Mesendoderm (in vitro differentiated cells): ENCODE measurements around the gene SRGAP1.

ENCODE experiments used
- DNase-seq: peaks from one replicate; pipeline ENCODE4 v3.0.0; 2013
- H2AK5ac ChIP-seq: 2 replicates; pipeline ENCODE4 v1.6.1; 2013; ENCODE audit warnings: low read length, inconsistent platforms
- H2BK120ac ChIP-seq: 2 replicates; pipeline ENCODE4 v1.6.1; 2013; ENCODE audit warnings: low read depth, mild to moderate bottlenecking, low read length, moderate library complexity, mixed read lengths
- H2BK15ac ChIP-seq: replicated peaks from 2 replicates; pipeline ENCODE4 v1.6.1; 2013; ENCODE audit warnings: low read depth, mild to moderate bottlenecking, moderate library complexity
- H2BK5ac ChIP-seq: 2 replicates; pipeline ENCODE4 v1.6.1; 2013; ENCODE audit warnings: low read length, inconsistent platforms
- H3K18ac ChIP-seq: 2 replicates; pipeline ENCODE4 v1.6.1; 2013; ENCODE audit warnings: mild to moderate bottlenecking, low read length, mixed read lengths
- H3K23ac ChIP-seq: one replicate; pipeline ENCODE4 v1.6.1; 2013; ENCODE audit warnings: low read length
- H3K27ac ChIP-seq: 2 replicates; pipeline ENCODE4 v1.5.1; 2013; ENCODE audit warnings: low read depth, mild to moderate bottlenecking, inconsistent platforms, low read length, moderate library complexity
- H3K27me3 ChIP-seq: 2 replicates; pipeline ENCODE4 v1.6.1; 2013; ENCODE audit warnings: low read length, control low read depth, mild to moderate bottlenecking, inconsistent platforms; ENCODE audit not compliant: insufficient read depth, poor library complexity
- H3K36me3 ChIP-seq: 2 replicates; pipeline ENCODE4 v1.6.1; 2013; ENCODE audit warnings: low read length, inconsistent platforms; ENCODE audit not compliant: control insufficient read depth, insufficient read depth
- H3K4ac ChIP-seq: one replicate; pipeline ENCODE4 v1.6.1; 2013; ENCODE audit warnings: low read depth, mild to moderate bottlenecking, low read length, moderate library complexity
- H3K4me1 ChIP-seq: 2 replicates; pipeline ENCODE4 v1.6.1; 2013; ENCODE audit warnings: low read depth, low read length, inconsistent platforms; ENCODE audit not compliant: control insufficient read depth
- H3K4me2 ChIP-seq: 2 replicates; pipeline ENCODE4 v1.6.1; 2013; ENCODE audit warnings: low read length
- H3K4me3 ChIP-seq: 2 replicates; pipeline ENCODE4 v1.5.1; 2013; ENCODE audit warnings: mild to moderate bottlenecking, low read length
- H3K56ac ChIP-seq: one replicate; pipeline ENCODE4 v1.6.1; 2013; ENCODE audit warnings: low read length
- H3K79me1 ChIP-seq: 2 replicates; pipeline ENCODE4 v1.6.1; 2013; ENCODE audit warnings: low read length, inconsistent platforms
- H3K79me2 ChIP-seq: 2 replicates; pipeline ENCODE4 v1.6.1; 2013; ENCODE audit warnings: mild to moderate bottlenecking, low read length; ENCODE audit not compliant: control insufficient read depth, insufficient read depth
- H3K9ac ChIP-seq: 2 replicates; pipeline ENCODE4 v1.6.1; 2013; ENCODE audit warnings: low read length, inconsistent platforms
- H4K5ac ChIP-seq: one replicate; pipeline ENCODE4 v1.6.1; 2013; ENCODE audit warnings: low read length
- H4K8ac ChIP-seq: one replicate; pipeline ENCODE4 v1.6.1; 2013; ENCODE audit warnings: low read depth, mild to moderate bottlenecking, control low read depth, low read length, moderate library complexity
- WGBS: extraction: QIAGEN DNeasy Blood & Tissue Kit; methylation state at CpG from one replicate; pipeline ENCODE4 v1.1.7; 2013; ENCODE audit warnings: low lambda C conversion rate, missing lambda C conversion rate; ENCODE audit not compliant: insufficient coverage; ENCODE audit errors: extremely low coverage; 5-methylcytosine and 5-hydroxymethylcytosine counted together

Gene SRGAP1

GRCh38 chr12:64180951-64181350 lies 336.5 kb downstream of the SRGAP1 start:
- no peak overlapping the region for H3K27ac ChIP-seq
- H2BK15ac ChIP-seq: peak overlapping the region; percentile 57
- H3K79me2 ChIP-seq: no peaks in the 10 kb centered on the region
- no peak overlapping the region for H3K9ac ChIP-seq
- H3K23ac ChIP-seq: no peak overlapping the region
- WGBS: no CpG with 5 or more reads among the region's 5 CpGs
- no peak overlapping the region for H4K5ac ChIP-seq
- H3K36me3 ChIP-seq: no peaks in the 10 kb centered on the region
- H3K79me1 ChIP-seq: no peaks in the 10 kb centered on the region
- H3K56ac ChIP-seq: no peak overlapping the region
- H3K4me3 ChIP-seq: no peak overlapping the region
- no peaks in the 10 kb centered on the region for H3K27me3 ChIP-seq
- no peak overlapping the region for H3K4me2 ChIP-seq
- no peak overlapping the region for H4K8ac ChIP-seq
- no peak overlapping the region for H3K4ac ChIP-seq
- no peak overlapping the region for H2AK5ac ChIP-seq
- H2BK5ac ChIP-seq: no peak overlapping the region
- no peak overlapping the region for H2BK120ac ChIP-seq
- DNase-seq: no peak
- H3K18ac ChIP-seq: no peak overlapping the region
- no peaks in the 10 kb centered on the region for H3K4me1 ChIP-seq

GRCh38 chr12:64181430-64182291 lies 337.2 kb downstream of the SRGAP1 start:
- no peaks in the 10 kb centered on the region for H3K4me1 ChIP-seq
- no peak overlapping the region for H4K5ac ChIP-seq
- no peak overlapping the region for H2BK15ac ChIP-seq
- H3K4me3 ChIP-seq: no peak overlapping the region
- no peak overlapping the region for H2BK120ac ChIP-seq
- H3K79me2 ChIP-seq: no peaks in the 10 kb centered on the region
- H2AK5ac ChIP-seq: no peak overlapping the region
- no peak overlapping the region for H4K8ac ChIP-seq
- H3K79me1 ChIP-seq: no peaks in the 10 kb centered on the region
- H3K27me3 ChIP-seq: no peaks in the 10 kb centered on the region
- H3K56ac ChIP-seq: no peak overlapping the region
- peak; percentile 79 for DNase-seq
- H3K36me3 ChIP-seq: no peaks in the 10 kb centered on the region
- no peak overlapping the region for H3K9ac ChIP-seq
- no peak overlapping the region for H2BK5ac ChIP-seq
- no CpG with 5 or more reads among the region's 3 CpGs for WGBS
- no peak overlapping the region for H3K23ac ChIP-seq
- no peak overlapping the region for H3K27ac ChIP-seq
- H3K4ac ChIP-seq: no peak overlapping the region
- no peak overlapping the region for H3K4me2 ChIP-seq
- H3K18ac ChIP-seq: no peak overlapping the region

- no peak overlapping the region for H3K27ac ChIP-seq
- DNase-seq: no peak
- no peak overlapping the region for H2AK5ac ChIP-seq
- no peak overlapping the region for H3K23ac ChIP-seq
- H2BK5ac ChIP-seq: no peak overlapping the region
- H3K9ac ChIP-seq: no peak overlapping the region
- no peaks in the 10 kb centered on the region for H3K4me1 ChIP-seq
- H2BK15ac ChIP-seq: no peak overlapping the region
- H3K56ac ChIP-seq: no peak overlapping the region
- H3K4ac ChIP-seq: no peak overlapping the region
- H2BK120ac ChIP-seq: no peak overlapping the region
- no peak overlapping the region for H3K4me2 ChIP-seq
- no peak overlapping the region for H4K8ac ChIP-seq
- H4K5ac ChIP-seq: no peak overlapping the region
- no peak overlapping the region for H3K4me3 ChIP-seq
- no peak overlapping the region for H3K18ac ChIP-seq
- H3K27me3 ChIP-seq: no peaks in the 10 kb centered on the region
- no peaks in the 10 kb centered on the region for H3K79me1 ChIP-seq
- no peaks in the 10 kb centered on the region for H3K79me2 ChIP-seq
- no peaks in the 10 kb centered on the region for H3K36me3 ChIP-seq
- no CpG with 5 or more reads among the region's 1 CpG for whole genome bisulfite sequencing
Observed at GRCh38 chr12:64184216-64184615, 339.7 kb downstream of the SRGAP1 start.

- Histone ChIP-seq H3K36me3 (no peaks in the 10 kb centered on the region), H3K27ac (no peak overlapping the region), H3K56ac (no peak overlapping the region), H4K5ac (no peak overlapping the region), H2BK15ac (no peak overlapping the region), H3K4ac (no peak overlapping the region), H3K4me1 (no peaks in the 10 kb centered on the region), H3K79me1 (no peaks in the 10 kb centered on the region), H3K4me2 (no peak overlapping the region), H4K8ac (no peak overlapping the region), H2BK5ac (no peak overlapping the region), H3K79me2 (no peaks in the 10 kb centered on the region), H3K4me3 (no peak overlapping the region), H3K27me3 (no peaks in the 10 kb centered on the region), H3K9ac (no peak overlapping the region), H2BK120ac (no peak overlapping the region), H3K18ac (no peak overlapping the region), H3K23ac (no peak overlapping the region), H2AK5ac (no peak overlapping the region)
- DNase-seq: no peak
- WGBS: no CpG with 5 or more reads among the region's 2 CpGs
Observed at GRCh38 chr12:64186789-64187188, 342.3 kb downstream of the SRGAP1 start.

GRCh38 chr12:64187370-64187769 lies 342.9 kb downstream of the SRGAP1 start:
- Histone ChIP-seq H3K23ac (no peak overlapping the region), H3K18ac (no peak overlapping the region), H3K27me3 (no peaks in the 10 kb centered on the region), H2BK5ac (no peak overlapping the region), H3K79me1 (no peaks in the 10 kb centered on the region), H3K27ac (no peak overlapping the region), H2AK5ac (no peak overlapping the region), H3K79me2 (no peaks in the 10 kb centered on the region), H3K4ac (no peak overlapping the region), H3K56ac (no peak overlapping the region), H3K4me1 (no peaks in the 10 kb centered on the region), H4K8ac (no peak overlapping the region), H4K5ac (no peak overlapping the region), H3K9ac (no peak overlapping the region), H2BK15ac (no peak overlapping the region), H2BK120ac (no peak overlapping the region), H3K4me2 (no peak overlapping the region), H3K4me3 (no peak overlapping the region), H3K36me3 (no peaks in the 10 kb centered on the region)
- no CpG with 5 or more reads among the region's 3 CpGs for WGBS
- no peak for DNase-seq

- Histone ChIP-seq H2BK120ac (no peak overlapping the region), H3K79me1 (no peaks in the 10 kb centered on the region), H4K5ac (no peak overlapping the region), H3K18ac (no peak overlapping the region), H3K23ac (no peak overlapping the region), H3K56ac (no peak overlapping the region), H3K4me2 (no peak overlapping the region), H3K9ac (no peak overlapping the region), H3K36me3 (no peaks in the 10 kb centered on the region), H2AK5ac (no peak overlapping the region), H3K79me2 (no peaks in the 10 kb centered on the region), H4K8ac (no peak overlapping the region), H3K27ac (no peak overlapping the region), H3K4ac (no peak overlapping the region), H3K4me1 (no peaks in the 10 kb centered on the region), H3K4me3 (no peak overlapping the region), H2BK15ac (no peak overlapping the region), H2BK5ac (no peak overlapping the region), H3K27me3 (no peaks in the 10 kb centered on the region)
- no CpG with 5 or more reads among the region's 2 CpGs for WGBS
- no peak for DNase-seq
Observed at GRCh38 chr12:64187794-64188193, 343.3 kb downstream of the SRGAP1 start.
